K562 (cell line): Measurements from ENCODE around the gene CCM2. TPM values are rescaled to one million over a fixed set of nuclear protein-coding genes. Genes with fewer than 3 reads are reported as not detected.

Source experiments
- BDP1 ChIP-seq: IDR thresholded peaks from 3 replicates; pipeline ENCODE4 v1.6.1; 2011; ENCODE audit not compliant: insufficient read length, insufficient read depth
- EP300 ChIP-seq: IDR thresholded peaks from 2 replicates; pipeline ENCODE4 v1.6.1; 2012; ENCODE audit warnings: low read length, improper control_type of control experiment
- HDAC8 ChIP-seq: fragments of 450-650 bp; IDR thresholded peaks from 2 replicates; pipeline ENCODE4 v1.6.1; 2016; ENCODE audit warnings: mild to moderate bottlenecking, missing genetic modification characterization, moderate library complexity, missing compliant biosample characterization
- HSF4 ChIP-seq: fragments of 250-450 bp; sonication (Bioruptor Pico); IDR thresholded peaks from 2 replicates; pipeline ENCODE4 v2.1.2; 2022; ENCODE audit warnings: mild to moderate bottlenecking, moderate library complexity, borderline replicate concordance
- KLF13 ChIP-seq: fragments of 450-650 bp; IDR thresholded peaks from 2 replicates; pipeline ENCODE4 v1.6.1; 2016; ENCODE audit warnings: missing genetic modification characterization, low read depth, mild to moderate bottlenecking, missing compliant biosample characterization, moderate library complexity, borderline replicate concordance
- NR2C1 ChIP-seq, 2 experiments: fragments of 450-650 bp; IDR thresholded peaks; 2 replicates each; pipeline ENCODE4 v1.6.1; 2017; ENCODE audit warnings: mild to moderate bottlenecking in 2 of 2, antibody characterized with exemption in 1 of 2, inconsistent platforms in 1 of 2, missing compliant biosample characterization in 1 of 2, missing genetic modification characterization in 1 of 2
- RBFOX2 ChIP-seq: fragments of 200-400 bp; formaldehyde crosslinking; IDR thresholded peaks from 2 replicates; pipeline ENCODE4 v1.6.1; 2017; ENCODE audit warnings: low read depth, mild to moderate bottlenecking, low read length, moderate library complexity
- SMARCA4 ChIP-seq: fragments of 450-650 bp; IDR thresholded peaks from 2 replicates; pipeline ENCODE4 v1.6.1; 2016
- SREBF1 ChIP-seq: fragments of 150-350 bp; IDR thresholded peaks from 2 replicates; pipeline ENCODE4 v1.6.1; 2014; ENCODE audit warnings: antibody characterized with exemption, low read depth, low read length, borderline replicate concordance
- SRSF7 ChIP-seq: fragments of 200-400 bp; formaldehyde crosslinking; optimal IDR thresholded peaks from 2 replicates; pipeline ENCODE3; 2017; ENCODE audit warnings: mild to moderate bottlenecking, low read depth, low read length
- TSC22D4 ChIP-seq: fragments of 450-650 bp; IDR thresholded peaks from 2 replicates; pipeline ENCODE4 v1.6.1; 2016; ENCODE audit warnings: missing genetic modification characterization, missing biosample characterization, control low read depth
- ZC3H8 ChIP-seq: fragments of 450-650 bp; IDR thresholded peaks from 2 replicates; pipeline ENCODE4 v1.6.1; 2017
- ZKSCAN3 ChIP-seq: fragments of 250-450 bp; sonication (Bioruptor Pico); IDR thresholded peaks from 2 replicates; pipeline ENCODE4 v1.4.0; 2020
- ZNF354B ChIP-seq: fragments of 250-450 bp; sonication (Bioruptor Pico); IDR thresholded peaks from 2 replicates; pipeline ENCODE4 v1.4.0; 2020
- ZNF408 ChIP-seq: fragments of 250-450 bp; sonication (Bioruptor Pico); IDR thresholded peaks from 2 replicates; pipeline ENCODE4 v1.4.0; 2020; ENCODE audit warnings: low read depth, mild to moderate bottlenecking, moderate library complexity
- ZNF583 ChIP-seq: fragments of 250-450 bp; sonication (Bioruptor Pico); IDR thresholded peaks from 2 replicates; pipeline ENCODE4 v1.4.0; 2020
- polyA plus RNA-seq, 8 experiments: library from polyadenylated mRNA; depleted of rRNA in 4 of 8; stranded (reverse) in 5 of 8; unstranded in 3 of 8; fragments of >200 nt; fragmentation: Nextera tagmentation in 2 of 8; fragmentation: Illumina TruSeq in 1 of 8; extraction: Ambion mirVana in 2 of 8; extraction: Trizol in 1 of 8; gene quantifications; 2 replicates each; pipeline versions ENCODE4 v1.2.1 to v1.2.3, GENCODE V29; 2011 to 2014; ENCODE audit warnings: inconsistent platforms in 1 of 8, missing spikeins in 1 of 8
- total RNA-seq, 7 experiments: library from RNA; depleted of rRNA in 6 of 7; stranded (reverse); fragments of >200 nt in 6 of 7; fragmentation: Illumina TruSeq in 2 of 7; extraction: Trizol in 2 of 7; gene quantifications; 2 replicates each; pipeline versions ENCODE4 v1.2.1 to v1.2.3, GENCODE V29; 2011 to 2021; ENCODE audit warnings: low replicate concordance in 1 of 7
- TF ChIP-seq, protein P1 (sequence below): fragments of 450-650 bp; formaldehyde crosslinking; IDR thresholded peaks from 2 replicates; pipeline ENCODE4 v1.4.0; 2020; ENCODE audit warnings: mild to moderate bottlenecking, moderate library complexity
- TF ChIP-seq, protein P2 (sequence below): sonication (generic); formaldehyde crosslinking; IDR thresholded peaks from 2 replicates; pipeline ENCODE4 v1.8.1; 2023; ENCODE audit warnings: mild to moderate bottlenecking, missing genetic modification reagents
- TF ChIP-seq, protein P3 (sequence below): fragments of 250-450 bp; sonication (Bioruptor Pico); IDR thresholded peaks from 2 replicates; pipeline ENCODE4 v1.4.0; 2020

The CCM2 gene
- total and polyA plus RNA-seq, 9 of the 15 experiments (the other 6 are each of a cell fraction or from before 2014, with no cell fraction given): 0.41 to 38.6 (median 25.9) TPM

DNA sequence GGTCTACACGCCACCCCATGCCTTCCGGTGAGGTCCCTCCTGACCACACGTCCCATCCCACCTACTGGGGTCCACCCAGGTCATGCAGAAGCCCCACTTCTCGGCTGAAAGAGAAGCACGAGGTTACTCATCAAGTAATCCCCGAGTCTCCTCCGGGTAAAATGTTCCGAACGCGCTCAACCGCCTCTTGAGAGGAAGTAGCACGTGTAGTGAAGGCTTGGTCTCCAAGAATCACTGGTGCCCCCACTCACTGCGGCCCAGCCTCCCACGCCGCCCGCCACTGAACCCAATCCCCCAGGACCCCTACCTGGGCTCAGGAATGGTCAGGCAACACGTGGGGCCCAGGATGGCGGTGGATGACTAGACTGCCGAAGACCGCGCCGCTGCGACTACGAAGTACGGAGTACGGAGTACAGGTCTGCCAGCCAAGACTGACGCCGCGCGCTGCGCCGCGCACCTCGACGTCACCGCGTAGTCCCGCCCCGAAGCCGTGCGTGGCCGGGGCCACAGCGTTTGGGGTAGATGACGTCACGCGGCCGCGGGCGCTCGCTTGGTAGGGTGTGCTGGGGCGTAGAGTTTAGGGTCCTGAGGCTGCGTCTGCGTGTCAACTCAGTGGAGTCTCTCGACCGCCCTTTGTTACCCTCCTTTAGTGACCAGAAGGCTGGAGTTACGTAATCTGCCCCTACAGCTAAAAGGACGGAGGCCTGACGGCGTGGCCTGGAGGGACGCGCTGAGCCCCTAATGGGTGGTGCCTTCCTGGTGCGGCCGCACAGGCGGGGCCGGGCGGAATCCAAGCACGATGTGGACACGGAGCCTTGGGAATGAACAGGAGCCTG lies 13.6 kb upstream of the CCM2 start (continued):
- TF ChIP-seq, protein P1, sequence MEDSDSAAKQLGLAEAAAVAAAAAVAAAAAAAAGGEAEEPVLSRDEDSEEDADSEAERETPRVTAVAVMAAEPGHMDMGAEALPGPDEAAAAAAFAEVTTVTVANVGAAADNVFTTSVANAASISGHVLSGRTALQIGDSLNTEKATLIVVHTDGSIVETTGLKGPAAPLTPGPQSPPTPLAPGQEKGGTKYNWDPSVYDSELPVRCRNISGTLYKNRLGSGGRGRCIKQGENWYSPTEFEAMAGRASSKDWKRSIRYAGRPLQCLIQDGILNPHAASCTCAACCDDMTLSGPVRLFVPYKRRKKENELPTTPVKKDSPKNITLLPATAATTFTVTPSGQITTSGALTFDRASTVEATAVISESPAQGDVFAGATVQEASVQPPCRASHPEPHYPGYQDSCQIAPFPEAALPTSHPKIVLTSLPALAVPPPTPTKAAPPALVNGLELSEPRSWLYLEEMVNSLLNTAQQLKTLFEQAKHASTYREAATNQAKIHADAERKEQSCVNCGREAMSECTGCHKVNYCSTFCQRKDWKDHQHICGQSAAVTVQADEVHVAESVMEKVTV (CRISPR knock-in tag): no peak
- TF ChIP-seq SREBF1 (no peak), ZC3H8 (no peak), ZNF583 (CRISPR knock-in tag) (no peak), ZNF354B (CRISPR knock-in tag) (no peak), SRSF7 (no peak), HSF4 (CRISPR knock-in tag) (no peak), BDP1 (no peak), HDAC8 (tag) (no peak), RBFOX2 (peak; percentile 100), ZNF408 (CRISPR knock-in tag) (no peak), SMARCA4 (no peak), EP300 (no peak; the same call in none of the 2 replicates), KLF13 (tag) (no peak), NR2C1 (IDR thresholded peaks at IDR 0.05) (no peak), NR2C1 (tag; IDR thresholded peaks at IDR 0.05) (no peak), TSC22D4 (tag) (no peak), ZKSCAN3 (no peak)
- TF ChIP-seq, protein P2, sequence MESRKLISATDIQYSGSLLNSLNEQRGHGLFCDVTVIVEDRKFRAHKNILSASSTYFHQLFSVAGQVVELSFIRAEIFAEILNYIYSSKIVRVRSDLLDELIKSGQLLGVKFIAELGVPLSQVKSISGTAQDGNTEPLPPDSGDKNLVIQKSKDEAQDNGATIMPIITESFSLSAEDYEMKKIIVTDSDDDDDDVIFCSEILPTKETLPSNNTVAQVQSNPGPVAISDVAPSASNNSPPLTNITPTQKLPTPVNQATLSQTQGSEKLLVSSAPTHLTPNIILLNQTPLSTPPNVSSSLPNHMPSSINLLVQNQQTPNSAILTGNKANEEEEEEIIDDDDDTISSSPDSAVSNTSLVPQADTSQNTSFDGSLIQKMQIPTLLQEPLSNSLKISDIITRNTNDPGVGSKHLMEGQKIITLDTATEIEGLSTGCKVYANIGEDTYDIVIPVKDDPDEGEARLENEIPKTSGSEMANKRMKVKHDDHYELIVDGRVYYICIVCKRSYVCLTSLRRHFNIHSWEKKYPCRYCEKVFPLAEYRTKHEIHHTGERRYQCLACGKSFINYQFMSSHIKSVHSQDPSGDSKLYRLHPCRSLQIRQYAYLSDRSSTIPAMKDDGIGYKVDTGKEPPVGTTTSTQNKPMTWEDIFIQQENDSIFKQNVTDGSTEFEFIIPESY (CRISPR knock-in tag): peak; percentile 76; the same call in 1 of the 2 replicates
- TF ChIP-seq, protein P3, sequence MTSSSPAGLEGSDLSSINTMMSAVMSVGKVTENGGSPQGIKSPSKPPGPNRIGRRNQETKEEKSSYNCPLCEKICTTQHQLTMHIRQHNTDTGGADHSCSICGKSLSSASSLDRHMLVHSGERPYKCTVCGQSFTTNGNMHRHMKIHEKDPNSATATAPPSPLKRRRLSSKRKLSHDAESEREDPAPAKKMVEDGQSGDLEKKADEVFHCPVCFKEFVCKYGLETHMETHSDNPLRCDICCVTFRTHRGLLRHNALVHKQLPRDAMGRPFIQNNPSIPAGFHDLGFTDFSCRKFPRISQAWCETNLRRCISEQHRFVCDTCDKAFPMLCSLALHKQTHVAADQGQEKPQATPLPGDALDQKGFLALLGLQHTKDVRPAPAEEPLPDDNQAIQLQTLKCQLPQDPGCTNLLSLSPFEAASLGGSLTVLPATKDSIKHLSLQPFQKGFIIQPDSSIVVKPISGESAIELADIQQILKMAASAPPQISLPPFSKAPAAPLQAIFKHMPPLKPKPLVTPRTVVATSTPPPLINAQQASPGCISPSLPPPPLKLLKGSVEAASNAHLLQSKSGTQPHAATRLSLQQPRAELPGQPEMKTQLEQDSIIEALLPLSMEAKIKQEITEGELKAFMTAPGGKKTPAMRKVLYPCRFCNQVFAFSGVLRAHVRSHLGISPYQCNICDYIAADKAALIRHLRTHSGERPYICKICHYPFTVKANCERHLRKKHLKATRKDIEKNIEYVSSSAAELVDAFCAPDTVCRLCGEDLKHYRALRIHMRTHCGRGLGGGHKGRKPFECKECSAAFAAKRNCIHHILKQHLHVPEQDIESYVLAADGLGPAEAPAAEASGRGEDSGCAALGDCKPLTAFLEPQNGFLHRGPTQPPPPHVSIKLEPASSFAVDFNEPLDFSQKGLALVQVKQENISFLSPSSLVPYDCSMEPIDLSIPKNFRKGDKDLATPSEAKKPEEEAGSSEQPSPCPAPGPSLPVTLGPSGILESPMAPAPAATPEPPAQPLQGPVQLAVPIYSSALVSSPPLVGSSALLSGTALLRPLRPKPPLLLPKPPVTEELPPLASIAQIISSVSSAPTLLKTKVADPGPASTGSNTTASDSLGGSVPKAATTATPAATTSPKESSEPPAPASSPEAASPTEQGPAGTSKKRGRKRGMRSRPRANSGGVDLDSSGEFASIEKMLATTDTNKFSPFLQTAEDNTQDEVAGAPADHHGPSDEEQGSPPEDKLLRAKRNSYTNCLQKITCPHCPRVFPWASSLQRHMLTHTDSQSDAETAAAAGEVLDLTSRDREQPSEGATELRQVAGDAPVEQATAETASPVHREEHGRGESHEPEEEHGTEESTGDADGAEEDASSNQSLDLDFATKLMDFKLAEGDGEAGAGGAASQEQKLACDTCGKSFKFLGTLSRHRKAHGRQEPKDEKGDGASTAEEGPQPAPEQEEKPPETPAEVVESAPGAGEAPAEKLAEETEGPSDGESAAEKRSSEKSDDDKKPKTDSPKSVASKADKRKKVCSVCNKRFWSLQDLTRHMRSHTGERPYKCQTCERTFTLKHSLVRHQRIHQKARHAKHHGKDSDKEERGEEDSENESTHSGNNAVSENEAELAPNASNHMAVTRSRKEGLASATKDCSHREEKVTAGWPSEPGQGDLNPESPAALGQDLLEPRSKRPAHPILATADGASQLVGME: peak; percentile 84
